Activated naive CD4-positive, alpha-beta T cell treated with anti-CD3 and anti-CD28 coated beads, Interleukin-2, amount 10 ng/mL, durations not matched to agents 7 days and 5 days (primary cell): Measurements from ENCODE around the gene BSPH1.

Source experiments
- CTCF ChIA-PET: fragments of 350-600 bp; sonication (Branson Sonifier 250); formaldehyde crosslinking; loops from one replicate; lab custom pipeline; 2021; ENCODE audit warnings: antibody characterized with exemption; lab: Charles Lee
- DNase-seq: peaks from one replicate; pipeline ENCODE4 v3.0.0-alpha.2; 2020
- H3K27ac Mint-ChIP-seq: one replicate; pipeline ENCODE4 v1.8.0; 2021; ENCODE audit warnings: mild to moderate bottlenecking, moderate library complexity, mixed read lengths
- H3K27me3 Mint-ChIP-seq: one replicate; pipeline ENCODE4 v1.8.0; 2021; ENCODE audit warnings: mild to moderate bottlenecking, mixed read lengths
- H3K36me3 Mint-ChIP-seq: one replicate; pipeline ENCODE4 v1.8.0; 2021; ENCODE audit warnings: mixed read lengths
- H3K4me1 Mint-ChIP-seq: one replicate; pipeline ENCODE4 v1.8.0; 2021; ENCODE audit warnings: mixed read lengths
- H3K4me3 Mint-ChIP-seq: one replicate; pipeline ENCODE4 v1.8.0; 2021; ENCODE audit warnings: mild to moderate bottlenecking, moderate library complexity, mixed read lengths
- H3K9me3 Mint-ChIP-seq: one replicate; pipeline ENCODE4 v1.8.0; 2021; ENCODE audit warnings: mixed read lengths

Gene BSPH1

GRCh38 chr19:47992070-47992469 is at the start of gene BSPH1:
Gene BSPH1, minus strand, starts transcription at chr19:47992170. Its CDS starts 89 bp downstream, at chr19:47992081.
- Mint-ChIP-seq H3K9me3 (no peaks in the 10 kb centered on the region), H3K4me3 (no peak within 1 kb of the TSS), H3K27ac (no peak within 1 kb of the TSS), H3K36me3 (no peaks in the 10 kb centered on the region), H3K4me1 (no peaks in the 10 kb centered on the region), H3K27me3 (peaks cover 22% of the 10 kb centered on the region)
- DNase-seq, result no peak
- CTCF ChIA-PET, result no interaction called here

- CTCF ChIA-PET, result no interaction called here
- no peak for DNase-seq
- Mint-ChIP-seq H3K9me3 (peaks cover 13% of the 10 kb centered on the region), H3K27ac (no peak overlapping the region), H3K27me3 (peaks cover 13% of the 10 kb centered on the region), H3K4me3 (no peak overlapping the region), H3K36me3 (no peaks in the 10 kb centered on the region), H3K4me1 (no peaks in the 10 kb centered on the region)
Measured at GRCh38 chr19:48036765-48037164, 44.8 kb upstream of the BSPH1 start.

- CTCF ChIA-PET, result no interaction called here
- Mint-ChIP-seq H3K4me3 (no peak overlapping the region), H3K27me3 (peaks cover 13% of the 10 kb centered on the region)
Measured at GRCh38 chr19:48033604-48034003, 41.6 kb upstream of the BSPH1 start.

GRCh38 chr19:48030073-48030472 is 38.1 kb upstream of the BSPH1 start:
- Mint-ChIP-seq H3K9me3 (no peaks in the 10 kb centered on the region), H3K4me3 (no peak overlapping the region), H3K27ac (no peak overlapping the region), H3K36me3 (no peaks in the 10 kb centered on the region), H3K4me1 (peaks cover 8% of the 10 kb centered on the region), H3K27me3 (peaks cover 30% of the 10 kb centered on the region)
- CTCF ChIA-PET, result no interaction called here
- no peak for DNase-seq

More at GRCh38 chr19:48033604-48034003, 41.6 kb upstream of the BSPH1 start:
- no peaks in the 10 kb centered on the region for H3K36me3 Mint-ChIP-seq
- H3K27ac Mint-ChIP-seq, result no peak overlapping the region
- H3K9me3 Mint-ChIP-seq, result peaks cover 8% of the 10 kb centered on the region
- DNase-seq, result no peak
- H3K4me1 Mint-ChIP-seq, result peaks cover 8% of the 10 kb centered on the region

- no peaks in the 10 kb centered on the region for H3K36me3 Mint-ChIP-seq
- peaks cover 34% of the 10 kb centered on the region for H3K27me3 Mint-ChIP-seq
- CTCF ChIA-PET, result no interaction called here
- no peaks in the 10 kb centered on the region for H3K9me3 Mint-ChIP-seq
- peaks cover 8% of the 10 kb centered on the region for H3K4me1 Mint-ChIP-seq
- DNase-seq, result no peak
- H3K27ac Mint-ChIP-seq, result no peak overlapping the region
- no peak overlapping the region for H3K4me3 Mint-ChIP-seq
Measured at GRCh38 chr19:48029431-48029830, 37.5 kb upstream of the BSPH1 start.

GRCh38 chr19:48025480-48025879 is 33.5 kb upstream of the BSPH1 start:
- Mint-ChIP-seq H3K4me3 (no peak overlapping the region), H3K36me3 (no peaks in the 10 kb centered on the region), H3K9me3 (no peaks in the 10 kb centered on the region), H3K4me1 (peaks cover 8% of the 10 kb centered on the region), H3K27ac (no peak overlapping the region), H3K27me3 (peaks cover 43% of the 10 kb centered on the region)
- CTCF ChIA-PET, result no interaction called here
- no peak for DNase-seq

- CTCF ChIA-PET, result no interaction called here
- Mint-ChIP-seq H3K9me3 (no peaks in the 10 kb centered on the region), H3K36me3 (no peaks in the 10 kb centered on the region), H3K4me3 (no peak overlapping the region), H3K4me1 (no peaks in the 10 kb centered on the region), H3K27ac (no peak overlapping the region), H3K27me3 (peaks cover 36% of the 10 kb centered on the region)
- DNase-seq, result no peak
Measured at GRCh38 chr19:48023518-48023917, 31.5 kb upstream of the BSPH1 start.

GRCh38 chr19:48023011-48023410 is 31.0 kb upstream of the BSPH1 start:
- CTCF ChIA-PET, result interaction anchor here (0.6 kb wide), 1 partner anchor 37 kb away, joined by 4 read pairs; no protein-coding TSS in a partner anchor
- no peaks in the 10 kb centered on the region for H3K9me3 Mint-ChIP-seq
- H3K27me3 Mint-ChIP-seq, result peaks cover 33% of the 10 kb centered on the region
- DNase-seq, result no peak
- H3K27ac Mint-ChIP-seq, result no peak overlapping the region
- no peak overlapping the region for H3K4me3 Mint-ChIP-seq
- H3K36me3 Mint-ChIP-seq, result no peaks in the 10 kb centered on the region
- no peaks in the 10 kb centered on the region for H3K4me1 Mint-ChIP-seq

- CTCF ChIA-PET, result no interaction called here
- Mint-ChIP-seq H3K27me3 (peaks cover 25% of the 10 kb centered on the region), H3K27ac (no peak overlapping the region), H3K4me3 (no peak overlapping the region), H3K9me3 (no peaks in the 10 kb centered on the region), H3K36me3 (no peaks in the 10 kb centered on the region), H3K4me1 (no peaks in the 10 kb centered on the region)
- DNase-seq, result no peak
Measured at GRCh38 chr19:48020686-48021085, 28.7 kb upstream of the BSPH1 start.

- Mint-ChIP-seq H3K36me3 (no peaks in the 10 kb centered on the region), H3K27ac (no peak overlapping the region), H3K4me3 (no peak overlapping the region), H3K4me1 (no peaks in the 10 kb centered on the region), H3K9me3 (no peaks in the 10 kb centered on the region), H3K27me3 (peaks cover 3% of the 10 kb centered on the region)
- CTCF ChIA-PET, result no interaction called here
- DNase-seq, result no peak
Measured at GRCh38 chr19:48010932-48011758, 19.2 kb upstream of the BSPH1 start.

- CTCF ChIA-PET, result no interaction called here
Measured at GRCh38 chr19:48006762-48007161, 14.8 kb upstream of the BSPH1 start.

GRCh38 chr19:48004236-48004635 is 12.3 kb upstream of the BSPH1 start:
- no peak for DNase-seq
- Mint-ChIP-seq H3K9me3 (no peaks in the 10 kb centered on the region), H3K27ac (no peak overlapping the region), H3K4me1 (no peaks in the 10 kb centered on the region), H3K27me3 (peaks cover 9% of the 10 kb centered on the region), H3K4me3 (no peak overlapping the region), H3K36me3 (no peaks in the 10 kb centered on the region)
- CTCF ChIA-PET, result interaction anchor here (1.0 kb wide), 1 partner anchor 99 kb away, joined by 3 read pairs; no protein-coding TSS in a partner anchor

More at GRCh38 chr19:48006762-48007161, 14.8 kb upstream of the BSPH1 start:
- no peaks in the 10 kb centered on the region for H3K4me1 Mint-ChIP-seq
- no peak overlapping the region for H3K4me3 Mint-ChIP-seq
- no peak overlapping the region for H3K27ac Mint-ChIP-seq
- H3K36me3 Mint-ChIP-seq, result no peaks in the 10 kb centered on the region
- no peak for DNase-seq
- peaks cover 9% of the 10 kb centered on the region for H3K27me3 Mint-ChIP-seq
- no peaks in the 10 kb centered on the region for H3K9me3 Mint-ChIP-seq

GRCh38 chr19:48000846-48001245 is 8.9 kb upstream of the BSPH1 start:
- Mint-ChIP-seq H3K27ac (no peak overlapping the region), H3K36me3 (no peaks in the 10 kb centered on the region), H3K9me3 (no peaks in the 10 kb centered on the region), H3K27me3 (peaks cover 13% of the 10 kb centered on the region), H3K4me1 (no peaks in the 10 kb centered on the region), H3K4me3 (no peak overlapping the region)
- CTCF ChIA-PET, result no interaction called here
- no peak for DNase-seq

- DNase-seq, result no peak
- H3K4me1 Mint-ChIP-seq, result no peaks in the 10 kb centered on the region
- H3K27ac Mint-ChIP-seq, result no peak overlapping the region
- peaks cover 7% of the 10 kb centered on the region for H3K27me3 Mint-ChIP-seq
- CTCF ChIA-PET, result no interaction called here
- H3K4me3 Mint-ChIP-seq, result no peak overlapping the region
- no peaks in the 10 kb centered on the region for H3K36me3 Mint-ChIP-seq
- no peaks in the 10 kb centered on the region for H3K9me3 Mint-ChIP-seq
Measured at GRCh38 chr19:47998800-47999199, 6.8 kb upstream of the BSPH1 start.

- Mint-ChIP-seq H3K4me1 (no peaks in the 10 kb centered on the region), H3K4me3 (no peak overlapping the region), H3K27me3 (peaks cover 15% of the 10 kb centered on the region), H3K36me3 (no peaks in the 10 kb centered on the region), H3K9me3 (no peaks in the 10 kb centered on the region), H3K27ac (no peak overlapping the region)
- CTCF ChIA-PET, result no interaction called here
- DNase-seq, result no peak
Measured at GRCh38 chr19:47996230-47996727, 4.3 kb upstream of the BSPH1 start.
